Fibroblast of mammary gland (primary cell): Measurements from ENCODE around the gene MEGF6.

Experiments
- DNase-seq: peaks from one replicate; pipeline ENCODE4 v3.0.0-alpha.2; 2010; ENCODE audit warnings: low read depth
- H3K4me3 ChIP-seq: 2 replicates; pipeline ENCODE4 v1.5.1; 2011; ENCODE audit warnings: low read depth, mild to moderate bottlenecking, low read length, moderate library complexity; ENCODE audit not compliant: control insufficient read depth
- TF ChIP-seq, protein P1 (sequence below): conservative IDR thresholded peaks from 2 replicates; pipeline ENCODE4 v1.5.1; 2011; ENCODE audit warnings: low read depth, low read length, inconsistent platforms; ENCODE audit not compliant: control insufficient read depth, insufficient read depth

The MEGF6 gene

DNA sequence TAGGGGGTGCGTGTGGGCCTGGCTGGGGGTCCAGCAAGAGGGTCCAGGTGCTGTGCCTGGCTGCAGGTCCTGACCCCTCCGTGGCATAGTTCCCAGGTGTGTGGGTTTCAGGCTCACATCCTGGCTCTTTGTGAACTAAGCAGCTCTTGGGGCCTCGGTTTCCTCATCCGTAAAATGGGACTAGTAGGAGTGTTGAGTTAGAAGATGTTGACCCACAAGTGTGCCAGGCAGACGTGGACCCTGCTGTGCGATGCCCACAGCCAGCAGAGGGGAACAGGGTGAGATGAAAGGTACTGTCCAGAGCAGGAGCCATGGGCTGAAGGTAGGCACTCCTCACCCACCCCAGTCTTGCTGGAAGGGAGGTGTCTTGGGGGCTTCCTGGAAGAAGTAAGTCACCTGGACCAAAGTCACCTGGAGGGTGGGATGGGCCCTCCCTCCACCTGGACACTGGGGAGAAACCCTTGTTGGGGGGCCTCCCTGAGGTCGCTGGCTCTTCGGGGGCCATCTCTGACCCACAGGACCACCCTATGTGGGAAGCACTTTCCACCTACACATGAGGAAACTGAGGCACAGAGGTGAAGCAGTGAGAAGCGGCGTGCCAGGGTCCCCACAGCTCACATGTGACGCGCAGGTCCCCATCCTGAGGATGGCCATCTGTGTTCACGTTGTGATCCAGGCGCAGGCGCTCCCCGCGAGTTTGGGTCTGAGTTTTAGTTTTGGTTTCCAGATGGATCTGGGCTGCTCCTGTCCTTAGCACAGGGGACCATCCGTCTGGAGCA lies 155.4 kb downstream of the MEGF6 start:
- TF ChIP-seq, protein P1, sequence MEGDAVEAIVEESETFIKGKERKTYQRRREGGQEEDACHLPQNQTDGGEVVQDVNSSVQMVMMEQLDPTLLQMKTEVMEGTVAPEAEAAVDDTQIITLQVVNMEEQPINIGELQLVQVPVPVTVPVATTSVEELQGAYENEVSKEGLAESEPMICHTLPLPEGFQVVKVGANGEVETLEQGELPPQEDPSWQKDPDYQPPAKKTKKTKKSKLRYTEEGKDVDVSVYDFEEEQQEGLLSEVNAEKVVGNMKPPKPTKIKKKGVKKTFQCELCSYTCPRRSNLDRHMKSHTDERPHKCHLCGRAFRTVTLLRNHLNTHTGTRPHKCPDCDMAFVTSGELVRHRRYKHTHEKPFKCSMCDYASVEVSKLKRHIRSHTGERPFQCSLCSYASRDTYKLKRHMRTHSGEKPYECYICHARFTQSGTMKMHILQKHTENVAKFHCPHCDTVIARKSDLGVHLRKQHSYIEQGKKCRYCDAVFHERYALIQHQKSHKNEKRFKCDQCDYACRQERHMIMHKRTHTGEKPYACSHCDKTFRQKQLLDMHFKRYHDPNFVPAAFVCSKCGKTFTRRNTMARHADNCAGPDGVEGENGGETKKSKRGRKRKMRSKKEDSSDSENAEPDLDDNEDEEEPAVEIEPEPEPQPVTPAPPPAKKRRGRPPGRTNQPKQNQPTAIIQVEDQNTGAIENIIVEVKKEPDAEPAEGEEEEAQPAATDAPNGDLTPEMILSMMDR: no peak
- no peak for DNase-seq
- no peak overlapping the region for H3K4me3 ChIP-seq

DNA sequence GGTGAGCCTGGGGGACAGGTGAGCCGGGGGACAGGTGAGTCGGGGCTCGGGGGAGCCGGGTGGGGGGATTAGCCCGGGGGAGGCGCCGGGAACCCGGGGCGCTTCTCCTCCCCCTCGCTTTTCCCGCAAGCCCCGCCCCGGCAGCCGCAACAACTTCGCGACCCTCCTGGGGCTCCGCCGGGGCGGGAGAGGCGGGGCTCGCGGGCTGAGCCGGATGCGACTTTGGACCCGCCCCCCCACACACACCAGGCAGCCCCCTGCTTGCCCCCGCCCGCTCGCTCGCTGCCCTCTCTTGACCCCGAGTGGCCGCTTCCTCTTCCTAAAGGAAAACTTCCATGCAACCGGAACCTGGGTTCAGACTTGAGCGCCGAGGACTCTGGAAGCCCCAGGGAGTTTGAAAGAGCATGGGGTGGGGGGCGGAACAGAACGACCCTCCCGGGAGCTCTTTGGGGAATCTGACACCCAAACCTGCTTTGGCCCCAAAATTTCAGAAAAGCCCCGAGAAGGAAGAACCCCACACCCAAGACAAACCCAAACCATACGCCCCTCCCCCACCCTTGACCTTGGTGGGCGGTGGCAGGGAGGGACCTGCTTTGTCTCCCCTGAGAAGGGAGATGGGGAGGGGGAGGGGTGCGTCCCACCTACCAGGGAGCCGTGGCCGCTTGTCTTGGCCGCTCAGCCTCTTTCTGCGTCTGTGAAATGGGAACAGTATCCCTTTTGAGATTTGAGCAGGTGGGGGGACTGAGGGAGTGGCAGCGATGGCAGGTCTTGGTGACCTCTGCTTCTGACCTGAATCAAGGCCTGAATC lies 156.3 kb downstream of the MEGF6 start:
- TF ChIP-seq, protein P1: no peak
- H3K4me3 ChIP-seq: no peak overlapping the region
- DNase-seq: no peak

DNA sequence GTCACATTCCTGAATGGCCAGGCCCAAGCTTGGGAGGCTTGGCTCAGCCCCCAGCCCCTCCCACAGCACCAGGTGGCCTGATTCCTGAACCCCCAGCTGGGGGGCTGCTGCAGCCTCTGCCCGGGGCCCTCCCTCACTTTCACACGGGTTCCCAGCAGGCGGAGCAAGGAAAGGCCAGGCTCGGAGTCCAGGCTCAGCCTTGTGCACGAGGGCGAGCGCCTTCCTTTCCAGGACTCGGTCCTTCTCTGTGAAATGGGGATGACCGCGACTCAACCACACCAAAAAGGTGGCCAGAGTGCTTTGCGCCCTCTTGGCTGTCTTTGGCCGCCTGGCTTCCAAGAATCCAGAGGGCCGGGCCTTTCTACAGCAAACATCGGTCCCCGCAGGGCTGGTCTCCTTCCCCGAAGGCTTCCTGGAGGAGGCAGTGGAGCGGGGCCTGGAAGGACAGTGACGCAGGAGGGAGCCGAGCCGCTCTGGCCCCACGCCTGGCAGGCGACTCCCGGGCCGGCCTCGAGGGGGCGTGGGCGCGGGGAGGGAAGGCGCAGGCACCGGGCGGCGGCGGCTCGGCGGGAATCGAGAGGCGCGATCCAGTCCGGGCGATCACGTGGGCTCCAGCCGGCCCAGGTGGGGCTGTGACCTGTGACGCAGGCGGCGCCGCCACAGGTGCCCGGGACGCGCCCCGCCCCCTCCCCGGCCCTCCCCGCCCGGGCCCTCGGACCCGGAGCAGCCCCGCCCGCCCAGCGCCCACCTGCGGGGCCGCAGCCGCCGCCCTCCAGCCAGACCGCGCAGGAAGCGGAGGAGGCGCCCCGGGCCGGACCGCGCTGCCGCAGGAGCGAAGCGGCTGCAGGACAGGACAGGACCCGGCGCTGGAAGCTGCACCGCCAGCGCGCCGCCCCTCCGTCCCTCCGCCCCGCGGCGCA lies 157.2 kb downstream of the MEGF6 start, which contains the start of gene ARHGEF16:
Gene ARHGEF16 (plus strand): TSS at position 775 of the 920 bp plus-strand sequence. CDS start 8,420 bp downstream, outside the sequence.
- TF ChIP-seq, protein P1: no peak
- H3K4me3 ChIP-seq: no peak within 1 kb of the TSS
- peak; percentile 12 for DNase-seq

DNA sequence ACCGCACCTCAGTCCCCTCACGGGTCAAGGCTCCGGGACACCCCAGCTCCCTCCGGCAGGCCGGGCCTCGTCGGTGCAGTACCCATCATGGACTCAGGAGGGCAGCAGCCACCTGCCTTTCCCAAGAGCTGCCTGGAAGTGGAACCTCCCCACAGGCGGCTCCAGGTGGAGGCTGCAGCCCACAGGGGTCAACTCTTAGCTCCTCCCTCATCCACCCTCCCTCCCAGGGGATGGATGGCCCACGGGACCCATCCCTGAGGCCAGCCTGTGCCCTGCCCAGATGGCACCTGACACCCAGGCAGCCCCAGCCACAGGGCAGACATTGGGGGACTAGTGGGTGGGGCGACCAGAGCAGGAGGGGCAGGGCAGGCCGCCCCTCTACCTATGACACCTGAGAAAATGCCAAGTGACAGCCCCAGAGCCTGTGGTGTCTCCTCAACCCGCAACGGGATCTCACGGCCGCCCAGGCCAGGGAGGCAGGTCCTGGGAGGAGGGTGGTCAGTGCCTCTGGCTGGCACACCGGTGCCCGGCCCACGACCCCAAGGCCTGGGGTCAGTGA lies 158.0 kb downstream of the MEGF6 start:
- DNase-seq: peak; percentile 54
- TF ChIP-seq, protein P1: peak; percentile 89
- no peak overlapping the region for H3K4me3 ChIP-seq

DNA sequence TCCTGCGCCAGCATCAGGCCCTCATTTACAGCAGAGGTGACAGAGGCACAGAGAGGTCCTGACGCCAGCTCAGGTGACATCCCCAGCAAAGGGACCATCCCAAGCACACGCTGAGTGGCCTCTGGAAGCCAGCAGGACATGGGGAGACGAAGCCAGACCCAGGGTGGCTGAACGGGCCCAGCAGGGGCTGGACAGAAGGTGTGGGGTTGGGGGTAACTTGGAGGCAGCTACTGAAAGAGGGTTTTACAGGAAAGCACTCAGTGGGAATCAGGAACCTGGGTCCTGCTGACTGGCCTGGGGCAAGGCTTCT lies 158.5 kb downstream of the MEGF6 start:
- H3K4me3 ChIP-seq: no peak overlapping the region
- TF ChIP-seq, protein P1: no peak

More for the DNA sequence above, 158.5 kb downstream of the MEGF6 start:
- no peak for DNase-seq
